ENCODE measurements around the gene HSPA6. TPM values are rescaled to one million over a fixed set of nuclear protein-coding genes. Genes with fewer than 3 reads are reported as not detected.
"Not testable (repeated sequence)": the region's sequence is repeated elsewhere in the genome, so short reads cannot be mapped to it uniquely, and the experiment has no call there.

Gene HSPA6
- total RNA-seq (2021; ENCODE audit: unreplicated experiment) (not detected), Bru-seq, nascent RNA (not detected), BruChase-seq, experiment 1, labeled RNA remaining after a 6-hour chase (percentile 16 among the genes with signal in this experiment), BruChase-seq, experiment 2, labeled RNA remaining after a 2-hour chase (not detected)
- 0.06 TPM in 1 of 2 replicates, not detected in the other for polyA plus RNA-seq (2012)
- long read RNA-seq = 0 reads

GRCh38 chr1:161523817-161524741, at the start of gene HSPA6:
Gene HSPA6 (plus strand): TSS chr1:161524540. CDS start chr1:161524659, 119 bp downstream.
- H3K9me3 ChIP-seq (ENCODE audit: control insufficient read depth in 1 of 2, insufficient read depth in 1 of 2, low read depth in 1 of 2, low read length in 2 of 2); CTCF ChIA-PET; H4K20me1 ChIP-seq (ENCODE audit: insufficient read depth); H3K36me3 ChIP-seq (ENCODE audit: control insufficient read depth in 1 of 2, insufficient read depth in 2 of 2, low read length in 2 of 2); BruUV-seq (replicated peaks); POLR2A ChIA-PET; intact Hi-C loops (cut with micrococcal nuclease); RAD21 ChIA-PET (ENCODE audit: low non-redundant PET in 1 of 2, low total read pairs in 2 of 2, uncharacterized antibody in 2 of 2, unreplicated experiment in 2 of 2); H3K27me3 ChIP-seq (ENCODE audit: insufficient read depth, low read length); H3K4me1 ChIP-seq (ENCODE audit: control insufficient read depth in 1 of 2, insufficient read depth in 2 of 2, low read length in 2 of 2); H3K9me2 ChIP-seq (ENCODE audit: insufficient read depth); H3K79me2 ChIP-seq (ENCODE audit: insufficient read depth, low read length): not testable (repeated sequence)
- ATAC-seq = peak; percentile 80
- Histone ChIP-seq H3K4me2 (ENCODE audit: low read length) (peak within 1 kb of the TSS; percentile 80), H2AFZ (ENCODE audit: low read depth, low read length, poor library complexity, severe bottlenecking) (peak within 1 kb of the TSS; percentile 98), H3K9ac (ENCODE audit: low read length) (peak within 1 kb of the TSS; percentile 38), H3K27ac (ENCODE audit: low read depth, low read length) (peak within 1 kb of the TSS; percentile 51), H3K4me3 (replicated peaks in 1 of 2; ENCODE audit: low read depth in 1 of 2, low read length in 2 of 2) (peak within 1 kb of the TSS; percentile 37 to 51)
- TF ChIP-seq ATF3 (IDR thresholded peaks at IDR 0.05) (peak; percentile 98), MAX (IDR thresholded peaks at IDR 0.05) (peak; percentile 25; the same call in 1 of the 2 replicates), YY1 (IDR thresholded peaks at IDR 0.05; ENCODE audit: extremely low read depth, insufficient replicate concordance, low read depth, low read length) (peak; percentile 9), CBX3 (IDR thresholded peaks at IDR 0.05; ENCODE audit: low read depth) (peak; percentile 73; the same call in 1 of the 2 replicates)
- DNase-seq (ENCODE audit: low read depth, low spot score) = peak; percentile 61

- RAD21 ChIA-PET (ENCODE audit: low non-redundant PET in 1 of 2, low total read pairs in 2 of 2, uncharacterized antibody in 2 of 2, unreplicated experiment in 2 of 2); H3K36me3 ChIP-seq (ENCODE audit: control insufficient read depth in 1 of 2, insufficient read depth in 2 of 2, low read length in 2 of 2); BruUV-seq (replicated peaks); H3K79me2 ChIP-seq (ENCODE audit: insufficient read depth, low read length); H4K20me1 ChIP-seq (ENCODE audit: insufficient read depth); ATAC-seq; H3K27ac ChIP-seq (ENCODE audit: low read depth, low read length); H3K9me3 ChIP-seq (ENCODE audit: control insufficient read depth in 1 of 2, insufficient read depth in 1 of 2, low read depth in 1 of 2, low read length in 2 of 2); DNase-seq (ENCODE audit: low read depth, low spot score); H2AFZ ChIP-seq (ENCODE audit: low read depth, low read length, poor library complexity, severe bottlenecking); POLR2A ChIA-PET; CTCF ChIA-PET; H3K4me2 ChIP-seq (ENCODE audit: low read length); intact Hi-C loops (cut with micrococcal nuclease); H3K4me3 ChIP-seq (replicated peaks in 1 of 2; ENCODE audit: low read depth in 1 of 2, low read length in 2 of 2); H3K9me2 ChIP-seq (ENCODE audit: insufficient read depth); H3K9ac ChIP-seq (ENCODE audit: low read length); H3K27me3 ChIP-seq (ENCODE audit: insufficient read depth, low read length): not testable (repeated sequence)
- peaks cover 0 to 16% of the 10 kb centered on the region in 2 experiments; a peak in 2 of 4 replicates for H3K4me1 ChIP-seq (ENCODE audit: control insufficient read depth in 1 of 2, insufficient read depth in 2 of 2, low read length in 2 of 2)
These were observed 46.6 kb upstream of the HSPA6 start for GRCh38 chr1:161477711-161478110.

Data from HCT116 (cell line).